ENCODE results near the gene PKD2. TPM values are rescaled to one million over a fixed set of nuclear protein-coding genes. Genes with fewer than 3 reads are reported as not detected.

PKD2 gene
- total RNA-seq, 2 donors from 2014 or later = 19.0 to 40.3 TPM

GRCh38 chr4:88037936-88038335 lies 30.5 kb downstream of the PKD2 start:
- Histone ChIP-seq H3K4me3 (no peak overlapping the region), H3K27ac (no peak overlapping the region), H3K4me1 (replicated peaks) (peaks cover 3% of the 10 kb centered on the region), H3K27me3 (replicated peaks; ENCODE audit: insufficient read depth) (no peaks in the 10 kb centered on the region), H3K36me3 (peaks cover 0 to 6% of the 10 kb centered on the region in 2 donors), H3K9me3 (no peaks in the 10 kb centered on the region)
- intact Hi-C loops (cut with DNase I) = loop anchor here (10.0 kb wide), 1 partner anchor 417 kb away; the partner anchor contains the start of gene HERC5
- TF ChIP-seq POLR2A (IDR thresholded peaks at IDR 0.05) (no peak), POLR2AphosphoS5 (IDR thresholded peaks at IDR 0.05) (no peak)
- TF ChIP-seq, protein P1, sequence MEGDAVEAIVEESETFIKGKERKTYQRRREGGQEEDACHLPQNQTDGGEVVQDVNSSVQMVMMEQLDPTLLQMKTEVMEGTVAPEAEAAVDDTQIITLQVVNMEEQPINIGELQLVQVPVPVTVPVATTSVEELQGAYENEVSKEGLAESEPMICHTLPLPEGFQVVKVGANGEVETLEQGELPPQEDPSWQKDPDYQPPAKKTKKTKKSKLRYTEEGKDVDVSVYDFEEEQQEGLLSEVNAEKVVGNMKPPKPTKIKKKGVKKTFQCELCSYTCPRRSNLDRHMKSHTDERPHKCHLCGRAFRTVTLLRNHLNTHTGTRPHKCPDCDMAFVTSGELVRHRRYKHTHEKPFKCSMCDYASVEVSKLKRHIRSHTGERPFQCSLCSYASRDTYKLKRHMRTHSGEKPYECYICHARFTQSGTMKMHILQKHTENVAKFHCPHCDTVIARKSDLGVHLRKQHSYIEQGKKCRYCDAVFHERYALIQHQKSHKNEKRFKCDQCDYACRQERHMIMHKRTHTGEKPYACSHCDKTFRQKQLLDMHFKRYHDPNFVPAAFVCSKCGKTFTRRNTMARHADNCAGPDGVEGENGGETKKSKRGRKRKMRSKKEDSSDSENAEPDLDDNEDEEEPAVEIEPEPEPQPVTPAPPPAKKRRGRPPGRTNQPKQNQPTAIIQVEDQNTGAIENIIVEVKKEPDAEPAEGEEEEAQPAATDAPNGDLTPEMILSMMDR (IDR thresholded peaks at IDR 0.05) = no peak
- 68% methylated on average over 4 of the region's 4 CpGs for whole genome bisulfite sequencing
- no peak for DNase-seq (ENCODE audit: low spot score)

GRCh38 chr4:88040707-88041106 lies 33.3 kb downstream of the PKD2 start:
- TF ChIP-seq POLR2AphosphoS5 (IDR thresholded peaks at IDR 0.05) (no peak), POLR2A (IDR thresholded peaks at IDR 0.05) (no peak)
- TF ChIP-seq, protein P1 (IDR thresholded peaks at IDR 0.05) = no peak
- WGBS = 82% methylated on average over 3 of the region's 3 CpGs
- intact Hi-C loops (cut with DNase I) = loop anchor here (10.0 kb wide), 1 partner anchor 186 kb away; no protein-coding TSS in a partner anchor

DNA sequence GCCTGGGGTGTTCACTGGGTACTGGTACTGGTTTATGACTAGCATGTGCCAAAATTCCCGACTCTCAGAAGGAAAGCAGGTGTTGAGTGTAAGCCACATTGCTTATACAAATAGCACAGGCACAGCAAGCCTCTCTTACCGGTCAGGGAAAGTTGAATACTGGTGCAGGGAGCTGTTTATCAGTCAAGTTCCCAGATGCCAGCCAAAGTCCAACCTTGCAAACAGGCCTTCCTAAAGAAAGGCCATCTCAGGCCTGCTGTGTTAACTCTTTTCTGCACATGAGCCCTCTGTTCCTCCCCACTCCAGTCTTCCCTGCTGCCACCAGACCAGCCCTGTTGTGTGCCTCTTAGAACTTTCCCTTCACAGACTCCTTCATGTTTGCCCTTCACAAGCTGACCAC lies 34.2 kb downstream of the PKD2 start:
- Histone ChIP-seq H3K36me3 (peaks cover 0 to 6% of the 10 kb centered on the region in 2 donors), H3K4me3 (no peak overlapping the region), H3K27me3 (replicated peaks; ENCODE audit: insufficient read depth) (no peaks in the 10 kb centered on the region), H3K4me1 (replicated peaks) (peaks cover 12% of the 10 kb centered on the region), H3K9me3 (no peaks in the 10 kb centered on the region), H3K27ac (peak overlapping the region in 1 of 2 donors; percentile 25)
- intact Hi-C loops (cut with DNase I) = loop anchor here (10.0 kb wide), 1 partner anchor 187 kb away; no protein-coding TSS in a partner anchor
- TF ChIP-seq POLR2AphosphoS5 (IDR thresholded peaks at IDR 0.05) = no peak
- no peak for TF ChIP-seq POLR2A (IDR thresholded peaks at IDR 0.05)
- TF ChIP-seq, protein P1 (IDR thresholded peaks at IDR 0.05) = no peak
- no peak for DNase-seq (ENCODE audit: low spot score)
- WGBS = 42% methylated on average over 2 of the region's 2 CpGs

More at GRCh38 chr4:88040707-88041106, 33.3 kb downstream of the PKD2 start:
- Histone ChIP-seq H3K4me1 (replicated peaks) (peaks cover 12% of the 10 kb centered on the region), H3K4me3 (no peak overlapping the region), H3K27ac (no peak overlapping the region), H3K27me3 (replicated peaks; ENCODE audit: insufficient read depth) (no peaks in the 10 kb centered on the region), H3K36me3 (peaks cover 0 to 6% of the 10 kb centered on the region in 2 donors), H3K9me3 (no peaks in the 10 kb centered on the region)
- DNase-seq (ENCODE audit: low spot score) = no peak

- no peaks in the 10 kb centered on the region for H3K9me3 ChIP-seq
- peaks cover 12% of the 10 kb centered on the region for H3K4me1 ChIP-seq (replicated peaks)
- WGBS = 25% methylated on average over 1 of the region's 1 CpG
- no peak overlapping the region for H3K4me3 ChIP-seq
- DNase-seq (ENCODE audit: low spot score) = no peak
- peaks cover 0 to 6% of the 10 kb centered on the region in 2 donors for H3K36me3 ChIP-seq
- no peaks in the 10 kb centered on the region for H3K27me3 ChIP-seq (replicated peaks; ENCODE audit: insufficient read depth)
- peak overlapping the region in 1 of 2 donors; percentile 14 for H3K27ac ChIP-seq
- TF ChIP-seq POLR2A (IDR thresholded peaks at IDR 0.05) (no peak), POLR2AphosphoS5 (IDR thresholded peaks at IDR 0.05) (no peak)
- TF ChIP-seq, protein P1 (IDR thresholded peaks at IDR 0.05) = no peak
- intact Hi-C loops (cut with DNase I) = loop anchor here (10.0 kb wide), 1 partner anchor 188 kb away; no protein-coding TSS in a partner anchor
Observed at GRCh38 chr4:88043001-88043400, 35.6 kb downstream of the PKD2 start.
